Epithelial cell of proximal tubule (primary cell): ENCODE measurements around the gene CCDC24. TPM values are rescaled to one million over a fixed set of nuclear protein-coding genes. Genes with fewer than 3 reads are reported as not detected.
A peak's percentile ranks its signal among the peaks of the same experiment; 100 is the strongest.

Source experiments
- DNase-seq: peaks from one replicate; pipeline ENCODE4 v3.0.0-alpha.2; 2011; ENCODE audit warnings: low read depth
- H3K4me3 ChIP-seq: 2 replicates; pipeline ENCODE4 v1.5.1; 2011; ENCODE audit warnings: low read depth, mild to moderate bottlenecking, low read length
- CTCF ChIP-seq: conservative IDR thresholded peaks from 2 replicates; pipeline ENCODE4 v1.5.1; 2012; ENCODE audit warnings: low read depth, mild to moderate bottlenecking, low read length
- total RNA-seq: library from RNA; depleted of rRNA; stranded (reverse); fragments of >200 nt; gene quantifications from 2 replicates; pipeline ENCODE4 v1.2.3, GENCODE V29; 2015

The CCDC24 gene
- total RNA-seq, 1 donor from 2014 or later: 6.6 TPM

GRCh38 chr1:44034976-44035716, 43.7 kb downstream of the CCDC24 start:
- no peak for TF ChIP-seq CTCF
- no peak for DNase-seq
- no peak overlapping the region for H3K4me3 ChIP-seq

- H3K4me3 ChIP-seq: no peak overlapping the region
- peak; percentile 11 for TF ChIP-seq CTCF
- no peak for DNase-seq
Observed at GRCh38 chr1:44035726-44036408, 44.5 kb downstream of the CCDC24 start.

GRCh38 chr1:44036409-44037139, 45.2 kb downstream of the CCDC24 start:
- H3K4me3 ChIP-seq: no peak overlapping the region
- no peak for DNase-seq
- peak; percentile 93 for TF ChIP-seq CTCF

GRCh38 chr1:44037154-44037553, 45.8 kb downstream of the CCDC24 start:
- no peak for TF ChIP-seq CTCF
- no peak overlapping the region for H3K4me3 ChIP-seq
- no peak for DNase-seq

- no peak for DNase-seq
- TF ChIP-seq CTCF: no peak
- no peak overlapping the region for H3K4me3 ChIP-seq
Observed at GRCh38 chr1:44038876-44039657, 47.7 kb downstream of the CCDC24 start.

- no peak for DNase-seq
- no peak overlapping the region for H3K4me3 ChIP-seq
- no peak for TF ChIP-seq CTCF
Observed at GRCh38 chr1:44040418-44040817, 49.0 kb downstream of the CCDC24 start.
